Nephron progenitor cell (in vitro differentiated cells): Measurements from ENCODE around the gene CKM.
"Not testable (repeated sequence)": the region's sequence is repeated elsewhere in the genome, so short reads cannot be mapped to it uniquely, and the experiment has no call there.

Source experiments
- DNase-seq: peaks from one replicate; pipeline ENCODE4 v3.0.0; 2021
- H3K27ac Mint-ChIP-seq: 2 replicates; pipeline ENCODE4 v1.8.0; 2021; ENCODE audit warnings: mild to moderate bottlenecking, moderate library complexity, mixed read lengths
- H3K27me3 Mint-ChIP-seq: 2 replicates; pipeline ENCODE4 v1.8.0; 2021; ENCODE audit warnings: mild to moderate bottlenecking, low read depth, mixed read lengths; ENCODE audit not compliant: poor library complexity
- H3K36me3 Mint-ChIP-seq: 2 replicates; pipeline ENCODE4 v1.8.0; 2021; ENCODE audit warnings: low read depth, mixed read lengths
- H3K4me1 Mint-ChIP-seq: 2 replicates; pipeline ENCODE4 v1.8.0; 2021; ENCODE audit warnings: mixed read lengths
- H3K4me3 Mint-ChIP-seq: 2 replicates; pipeline ENCODE4 v1.8.0; 2021; ENCODE audit warnings: mild to moderate bottlenecking, moderate library complexity, mixed read lengths
- H3K9me3 Mint-ChIP-seq: 2 replicates; pipeline ENCODE4 v1.8.0; 2021; ENCODE audit warnings: mild to moderate bottlenecking, moderate library complexity, mixed read lengths
- TF ChIP-seq, protein P1 (sequence below): fragments of 200-600 bp; sonication (generic); IDR thresholded peaks from 2 replicates; pipeline ENCODE4 v1.5.0; 2021; ENCODE audit warnings: antibody characterized with exemption

The CKM gene

DNA sequence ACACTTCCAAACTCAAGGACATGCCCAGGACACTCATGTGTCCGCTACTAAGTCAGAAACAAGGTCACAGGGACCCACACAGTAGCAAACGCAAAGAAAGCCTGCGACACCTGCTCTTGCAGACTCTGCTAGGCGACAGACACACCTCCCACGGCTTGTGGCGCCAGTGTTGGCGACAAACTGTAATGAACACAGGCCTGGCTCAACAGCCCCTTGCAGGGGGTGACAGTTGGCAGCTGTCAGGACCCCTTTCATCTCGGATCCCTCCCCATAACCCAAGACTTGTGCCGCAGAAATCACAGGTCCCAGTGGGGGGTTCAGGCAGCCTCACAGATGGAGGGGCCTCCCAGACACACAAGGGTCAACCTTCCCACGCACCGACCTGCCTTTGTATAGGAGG lies 364 bp downstream of the CKM start:
- H3K9me3 Mint-ChIP-seq: no peaks in the 10 kb centered on the region
- no peaks in the 10 kb centered on the region for H3K36me3 Mint-ChIP-seq
- DNase-seq: no peak
- no peak overlapping the region for H3K4me3 Mint-ChIP-seq
- H3K27me3 Mint-ChIP-seq: peaks cover 34% of the 10 kb centered on the region
- TF ChIP-seq, protein P1, sequence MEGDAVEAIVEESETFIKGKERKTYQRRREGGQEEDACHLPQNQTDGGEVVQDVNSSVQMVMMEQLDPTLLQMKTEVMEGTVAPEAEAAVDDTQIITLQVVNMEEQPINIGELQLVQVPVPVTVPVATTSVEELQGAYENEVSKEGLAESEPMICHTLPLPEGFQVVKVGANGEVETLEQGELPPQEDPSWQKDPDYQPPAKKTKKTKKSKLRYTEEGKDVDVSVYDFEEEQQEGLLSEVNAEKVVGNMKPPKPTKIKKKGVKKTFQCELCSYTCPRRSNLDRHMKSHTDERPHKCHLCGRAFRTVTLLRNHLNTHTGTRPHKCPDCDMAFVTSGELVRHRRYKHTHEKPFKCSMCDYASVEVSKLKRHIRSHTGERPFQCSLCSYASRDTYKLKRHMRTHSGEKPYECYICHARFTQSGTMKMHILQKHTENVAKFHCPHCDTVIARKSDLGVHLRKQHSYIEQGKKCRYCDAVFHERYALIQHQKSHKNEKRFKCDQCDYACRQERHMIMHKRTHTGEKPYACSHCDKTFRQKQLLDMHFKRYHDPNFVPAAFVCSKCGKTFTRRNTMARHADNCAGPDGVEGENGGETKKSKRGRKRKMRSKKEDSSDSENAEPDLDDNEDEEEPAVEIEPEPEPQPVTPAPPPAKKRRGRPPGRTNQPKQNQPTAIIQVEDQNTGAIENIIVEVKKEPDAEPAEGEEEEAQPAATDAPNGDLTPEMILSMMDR: no peak
- peak overlapping the region; percentile 33 for H3K27ac Mint-ChIP-seq
- peaks cover 41% of the 10 kb centered on the region for H3K4me1 Mint-ChIP-seq

DNA sequence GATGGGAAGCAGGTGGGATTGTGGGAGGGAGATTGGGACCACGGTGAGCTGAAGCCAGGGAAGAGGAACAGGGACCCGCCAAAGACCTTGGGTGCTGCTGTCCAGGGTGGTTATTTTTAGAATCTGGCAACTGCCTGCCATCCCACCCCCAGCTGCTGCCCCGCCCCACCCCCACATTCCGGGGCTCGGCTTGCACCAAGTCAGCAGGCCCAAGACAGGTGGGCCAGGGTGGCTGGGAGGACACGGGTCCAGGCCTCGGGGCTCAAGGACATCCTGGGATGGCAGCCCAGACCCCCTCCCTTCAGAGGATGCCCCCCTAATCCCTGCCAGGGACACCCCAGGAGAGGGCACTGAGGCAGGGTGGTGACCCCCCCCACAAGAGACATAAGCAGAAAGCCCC lies 827 bp downstream of the CKM start:
- H3K27me3 Mint-ChIP-seq: peaks cover 39% of the 10 kb centered on the region
- H3K4me3 Mint-ChIP-seq: no peak overlapping the region
- H3K36me3 Mint-ChIP-seq: no peaks in the 10 kb centered on the region
- DNase-seq: no peak
- no peaks in the 10 kb centered on the region for H3K9me3 Mint-ChIP-seq
- TF ChIP-seq, protein P1: no peak
- H3K27ac Mint-ChIP-seq: peak overlapping the region; percentile 33
- peaks cover 38% of the 10 kb centered on the region for H3K4me1 Mint-ChIP-seq

DNA sequence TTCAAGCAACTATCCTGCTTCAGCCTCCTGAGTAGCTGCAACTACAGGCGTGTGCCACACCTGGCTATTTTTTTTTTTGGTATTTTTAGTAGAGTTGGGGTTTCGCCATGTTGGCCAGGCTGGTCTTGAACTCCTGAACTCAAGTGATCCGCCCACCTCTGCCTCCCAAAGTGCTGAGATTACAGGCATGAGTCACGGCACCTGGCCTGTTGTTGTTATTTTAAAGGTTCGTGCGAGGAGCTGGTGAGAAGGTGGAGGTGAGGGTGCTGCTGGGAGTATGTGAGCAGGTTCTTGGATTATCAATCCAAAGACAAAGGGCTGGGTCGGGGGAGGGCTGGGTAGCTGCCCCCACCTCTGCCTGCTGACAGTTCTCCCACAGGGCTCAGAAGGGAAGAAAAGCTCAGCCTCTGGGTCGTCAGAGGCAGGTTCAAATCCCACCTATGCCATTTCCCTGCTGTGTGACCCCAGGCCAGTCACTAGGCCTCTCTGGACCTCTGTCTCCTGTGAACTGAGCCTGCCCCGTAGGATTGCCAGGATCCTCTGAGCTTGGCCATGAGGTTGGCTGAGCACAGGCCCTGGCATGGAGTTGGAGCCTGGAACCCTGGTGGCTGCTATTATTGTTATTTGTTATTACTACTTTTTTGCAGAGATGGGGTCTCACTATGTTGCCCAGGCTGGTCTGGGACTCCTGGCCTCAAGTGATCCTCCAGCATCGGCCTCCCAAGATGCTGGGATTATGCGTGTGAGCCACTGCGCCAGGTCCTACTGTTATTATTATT lies 1.5 kb downstream of the CKM start:
- no peaks in the 10 kb centered on the region for H3K36me3 Mint-ChIP-seq
- H3K4me1 Mint-ChIP-seq: peaks cover 31% of the 10 kb centered on the region
- H3K27ac Mint-ChIP-seq: no peak overlapping the region
- peaks cover 45% of the 10 kb centered on the region for H3K27me3 Mint-ChIP-seq
- H3K4me3 Mint-ChIP-seq: no peak overlapping the region
- TF ChIP-seq, protein P1: no peak
- H3K9me3 Mint-ChIP-seq: no peaks in the 10 kb centered on the region
- DNase-seq: no peak

DNA sequence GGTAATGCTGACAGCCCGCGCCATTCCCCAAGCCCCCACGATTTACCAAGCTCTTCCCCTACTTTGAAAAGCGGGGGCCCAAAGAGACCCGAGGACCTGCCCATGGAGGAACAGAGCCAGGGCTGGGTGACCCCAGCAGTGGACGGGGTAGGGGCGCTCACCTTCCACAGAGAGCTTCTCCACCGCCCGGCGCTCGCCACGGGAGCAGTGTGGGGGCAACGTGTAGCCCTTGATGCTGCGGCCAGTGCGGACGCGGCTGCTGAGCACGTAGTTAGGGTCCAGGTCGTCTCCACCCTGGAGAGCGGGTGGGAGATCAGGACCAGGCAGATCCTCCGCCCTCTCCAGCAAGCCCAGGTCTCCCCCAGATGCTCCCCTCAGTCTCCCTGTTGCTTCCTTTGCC lies 7.4 kb downstream of the CKM start:
- H3K27ac Mint-ChIP-seq: no peak overlapping the region
- DNase-seq: no peak
- H3K9me3 Mint-ChIP-seq: no peaks in the 10 kb centered on the region
- TF ChIP-seq, protein P1: no peak
- H3K36me3 Mint-ChIP-seq: no peaks in the 10 kb centered on the region
- H3K4me3 Mint-ChIP-seq: no peak overlapping the region
- peaks cover 61% of the 10 kb centered on the region for H3K27me3 Mint-ChIP-seq
- peaks cover 7% of the 10 kb centered on the region for H3K4me1 Mint-ChIP-seq

DNA sequence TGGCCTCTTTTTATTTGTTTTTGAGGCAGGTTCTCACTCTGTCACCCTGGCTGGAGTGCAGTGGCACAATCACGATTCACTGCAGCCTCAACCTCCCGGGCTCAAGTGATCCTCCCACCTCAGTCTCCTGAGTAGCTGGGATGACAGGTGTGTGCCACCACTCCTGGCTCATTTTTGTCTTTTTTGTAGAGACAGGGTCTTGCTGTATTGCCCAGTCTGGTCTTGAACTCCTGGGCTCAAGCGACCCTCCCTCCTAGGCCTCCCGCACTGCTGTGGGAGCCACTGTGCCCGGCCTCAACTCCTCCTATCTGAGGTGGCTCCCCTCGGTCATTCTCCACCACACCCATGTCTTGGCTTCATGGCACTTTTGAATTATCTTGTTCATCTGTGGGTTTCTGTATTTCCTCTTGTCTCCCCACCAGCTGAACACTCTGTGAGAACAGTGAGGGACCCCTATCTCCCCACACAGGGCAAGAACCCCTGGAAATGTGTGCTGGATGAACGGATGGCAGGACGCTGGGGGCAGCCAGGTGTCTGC lies 7.9 kb downstream of the CKM start:
- DNase-seq: no peak
- Mint-ChIP-seq H3K4me1 (peaks cover 7% of the 10 kb centered on the region), H3K36me3 (no peaks in the 10 kb centered on the region), H3K4me3 (no peak overlapping the region), H3K27me3 (peaks cover 56% of the 10 kb centered on the region), H3K27ac (no peak overlapping the region), H3K9me3 (no peaks in the 10 kb centered on the region)
- TF ChIP-seq, protein P1: no peak

DNA sequence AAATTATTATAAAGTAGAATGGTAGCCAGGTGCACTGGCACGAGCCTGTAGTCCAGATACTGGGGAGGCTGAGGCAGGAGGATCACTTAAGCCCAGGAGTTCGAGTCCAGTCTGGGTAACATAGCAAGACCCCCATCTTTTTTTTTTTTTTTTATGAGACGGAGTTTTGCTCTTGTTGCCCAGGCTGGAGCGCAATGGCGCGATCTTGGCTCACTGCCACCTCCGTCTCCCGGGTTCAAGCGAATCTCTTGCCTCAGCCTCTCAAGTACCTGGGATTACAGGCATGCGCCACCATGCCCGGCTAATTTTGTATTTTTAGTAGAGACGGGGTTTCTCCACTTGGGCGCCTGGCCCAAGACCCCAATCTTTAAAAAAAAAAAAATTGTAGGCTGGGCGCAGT lies 10.4 kb downstream of the CKM start:
- H3K27ac Mint-ChIP-seq, H3K9me3 Mint-ChIP-seq: not testable (repeated sequence)
- peaks cover 42% of the 10 kb centered on the region for H3K27me3 Mint-ChIP-seq

More for the DNA sequence above, 10.4 kb downstream of the CKM start:
- not testable (repeated sequence) for DNase-seq, H3K36me3 Mint-ChIP-seq, H3K4me1 Mint-ChIP-seq, H3K4me3 Mint-ChIP-seq
